A673 (cell line): ENCODE data around the gene PCBP2.

Experiments used
- EZH2 ChIP-seq: fragments of 200-600 bp; sonication (generic); IDR thresholded peaks from 2 replicates; pipeline ENCODE4 v1.6.1; 2017; ENCODE audit warnings: borderline replicate concordance, low read depth, mild to moderate bottlenecking, mixed read lengths, antibody characterized with exemption, low read length; ENCODE audit not compliant: poor library complexity, severe bottlenecking
- TF ChIP-seq, protein P1 (sequence below): fragments of 300-800, 200-600 bp; sonication (generic); conservative IDR thresholded peaks from 2 replicates; pipeline ENCODE4 v1.5.1; 2017; ENCODE audit warnings: low read depth, mild to moderate bottlenecking, antibody characterized with exemption, low read length, moderate library complexity, mixed read lengths

DNA sequence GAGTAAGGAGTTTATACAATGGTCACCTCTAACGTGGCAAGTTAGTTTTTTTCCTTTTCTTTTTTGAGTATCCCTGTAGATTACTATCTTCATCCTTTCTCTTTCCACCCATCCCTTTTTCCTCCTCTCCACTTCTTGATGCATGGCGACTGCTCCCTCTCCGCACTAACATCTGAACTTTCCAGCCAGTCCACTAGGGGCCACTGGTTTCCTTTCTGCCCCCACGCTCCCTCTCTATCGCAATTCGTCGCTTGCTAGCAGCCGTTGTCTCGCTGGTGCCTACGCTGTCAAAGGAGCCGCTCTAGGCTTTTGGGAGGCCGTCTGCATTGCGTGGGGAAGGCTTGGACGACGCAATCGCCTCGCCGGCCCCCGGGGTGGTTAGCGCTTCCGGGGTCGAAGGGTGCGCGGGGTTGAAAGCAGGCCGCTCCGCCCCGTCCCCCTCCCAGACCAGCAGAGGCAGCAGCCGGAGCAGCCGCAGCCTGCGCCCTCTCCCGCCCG is at the start of gene PCBP2:
- TF ChIP-seq, protein P1, sequence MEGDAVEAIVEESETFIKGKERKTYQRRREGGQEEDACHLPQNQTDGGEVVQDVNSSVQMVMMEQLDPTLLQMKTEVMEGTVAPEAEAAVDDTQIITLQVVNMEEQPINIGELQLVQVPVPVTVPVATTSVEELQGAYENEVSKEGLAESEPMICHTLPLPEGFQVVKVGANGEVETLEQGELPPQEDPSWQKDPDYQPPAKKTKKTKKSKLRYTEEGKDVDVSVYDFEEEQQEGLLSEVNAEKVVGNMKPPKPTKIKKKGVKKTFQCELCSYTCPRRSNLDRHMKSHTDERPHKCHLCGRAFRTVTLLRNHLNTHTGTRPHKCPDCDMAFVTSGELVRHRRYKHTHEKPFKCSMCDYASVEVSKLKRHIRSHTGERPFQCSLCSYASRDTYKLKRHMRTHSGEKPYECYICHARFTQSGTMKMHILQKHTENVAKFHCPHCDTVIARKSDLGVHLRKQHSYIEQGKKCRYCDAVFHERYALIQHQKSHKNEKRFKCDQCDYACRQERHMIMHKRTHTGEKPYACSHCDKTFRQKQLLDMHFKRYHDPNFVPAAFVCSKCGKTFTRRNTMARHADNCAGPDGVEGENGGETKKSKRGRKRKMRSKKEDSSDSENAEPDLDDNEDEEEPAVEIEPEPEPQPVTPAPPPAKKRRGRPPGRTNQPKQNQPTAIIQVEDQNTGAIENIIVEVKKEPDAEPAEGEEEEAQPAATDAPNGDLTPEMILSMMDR = peak; percentile 97
- TF ChIP-seq EZH2 = no peak
